SK-N-SH (cell line): ENCODE data around the gene SEPTIN11.

ENCODE experiments used
- FOSL2 ChIP-seq: IDR thresholded peaks from 2 replicates; pipeline ENCODE4 v1.4.0; 2012; ENCODE audit warnings: low read depth, mild to moderate bottlenecking, moderate library complexity, borderline replicate concordance
- MAX ChIP-seq: IDR thresholded peaks from 2 replicates; pipeline ENCODE4 v1.4.0; 2012; ENCODE audit warnings: low read depth
- MEF2A ChIP-seq: IDR thresholded peaks from 2 replicates; pipeline ENCODE4 v1.4.0; 2012; ENCODE audit warnings: low read depth, borderline replicate concordance
- NFIC ChIP-seq: IDR thresholded peaks from 2 replicates; pipeline ENCODE4 v1.4.0; 2012; ENCODE audit warnings: borderline replicate concordance
- POLR2AphosphoS5 ChIP-seq: IDR thresholded peaks from 2 replicates; pipeline ENCODE4 v1.6.1; 2012; ENCODE audit warnings: low read depth, low read length
- TAF1 ChIP-seq: IDR thresholded peaks from 2 replicates; pipeline ENCODE4 v1.6.1; 2012; ENCODE audit warnings: low read depth, mild to moderate bottlenecking, low read length, moderate library complexity, borderline replicate concordance
- TF ChIP-seq, protein P1 (sequence below): fragments of 200-600 bp; sonication (generic); IDR thresholded peaks from 2 replicates; pipeline ENCODE4 v1.6.1; 2017; ENCODE audit warnings: antibody characterized with exemption, mild to moderate bottlenecking, moderate library complexity
- TF ChIP-seq, protein P2 (sequence below): IDR thresholded peaks from 2 replicates; pipeline ENCODE4 v1.6.1; 2012; ENCODE audit warnings: mild to moderate bottlenecking, low read depth, low read length, moderate library complexity

- TF ChIP-seq, protein P1, sequence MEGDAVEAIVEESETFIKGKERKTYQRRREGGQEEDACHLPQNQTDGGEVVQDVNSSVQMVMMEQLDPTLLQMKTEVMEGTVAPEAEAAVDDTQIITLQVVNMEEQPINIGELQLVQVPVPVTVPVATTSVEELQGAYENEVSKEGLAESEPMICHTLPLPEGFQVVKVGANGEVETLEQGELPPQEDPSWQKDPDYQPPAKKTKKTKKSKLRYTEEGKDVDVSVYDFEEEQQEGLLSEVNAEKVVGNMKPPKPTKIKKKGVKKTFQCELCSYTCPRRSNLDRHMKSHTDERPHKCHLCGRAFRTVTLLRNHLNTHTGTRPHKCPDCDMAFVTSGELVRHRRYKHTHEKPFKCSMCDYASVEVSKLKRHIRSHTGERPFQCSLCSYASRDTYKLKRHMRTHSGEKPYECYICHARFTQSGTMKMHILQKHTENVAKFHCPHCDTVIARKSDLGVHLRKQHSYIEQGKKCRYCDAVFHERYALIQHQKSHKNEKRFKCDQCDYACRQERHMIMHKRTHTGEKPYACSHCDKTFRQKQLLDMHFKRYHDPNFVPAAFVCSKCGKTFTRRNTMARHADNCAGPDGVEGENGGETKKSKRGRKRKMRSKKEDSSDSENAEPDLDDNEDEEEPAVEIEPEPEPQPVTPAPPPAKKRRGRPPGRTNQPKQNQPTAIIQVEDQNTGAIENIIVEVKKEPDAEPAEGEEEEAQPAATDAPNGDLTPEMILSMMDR = no peak
- TF ChIP-seq FOSL2 = peak; percentile 70
- TF ChIP-seq, protein P2, sequence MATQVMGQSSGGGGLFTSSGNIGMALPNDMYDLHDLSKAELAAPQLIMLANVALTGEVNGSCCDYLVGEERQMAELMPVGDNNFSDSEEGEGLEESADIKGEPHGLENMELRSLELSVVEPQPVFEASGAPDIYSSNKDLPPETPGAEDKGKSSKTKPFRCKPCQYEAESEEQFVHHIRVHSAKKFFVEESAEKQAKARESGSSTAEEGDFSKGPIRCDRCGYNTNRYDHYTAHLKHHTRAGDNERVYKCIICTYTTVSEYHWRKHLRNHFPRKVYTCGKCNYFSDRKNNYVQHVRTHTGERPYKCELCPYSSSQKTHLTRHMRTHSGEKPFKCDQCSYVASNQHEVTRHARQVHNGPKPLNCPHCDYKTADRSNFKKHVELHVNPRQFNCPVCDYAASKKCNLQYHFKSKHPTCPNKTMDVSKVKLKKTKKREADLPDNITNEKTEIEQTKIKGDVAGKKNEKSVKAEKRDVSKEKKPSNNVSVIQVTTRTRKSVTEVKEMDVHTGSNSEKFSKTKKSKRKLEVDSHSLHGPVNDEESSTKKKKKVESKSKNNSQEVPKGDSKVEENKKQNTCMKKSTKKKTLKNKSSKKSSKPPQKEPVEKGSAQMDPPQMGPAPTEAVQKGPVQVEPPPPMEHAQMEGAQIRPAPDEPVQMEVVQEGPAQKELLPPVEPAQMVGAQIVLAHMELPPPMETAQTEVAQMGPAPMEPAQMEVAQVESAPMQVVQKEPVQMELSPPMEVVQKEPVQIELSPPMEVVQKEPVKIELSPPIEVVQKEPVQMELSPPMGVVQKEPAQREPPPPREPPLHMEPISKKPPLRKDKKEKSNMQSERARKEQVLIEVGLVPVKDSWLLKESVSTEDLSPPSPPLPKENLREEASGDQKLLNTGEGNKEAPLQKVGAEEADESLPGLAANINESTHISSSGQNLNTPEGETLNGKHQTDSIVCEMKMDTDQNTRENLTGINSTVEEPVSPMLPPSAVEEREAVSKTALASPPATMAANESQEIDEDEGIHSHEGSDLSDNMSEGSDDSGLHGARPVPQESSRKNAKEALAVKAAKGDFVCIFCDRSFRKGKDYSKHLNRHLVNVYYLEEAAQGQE = no peak
- TF ChIP-seq TAF1 = no peak
- no peak for TF ChIP-seq MEF2A
- no peak for TF ChIP-seq MAX
- no peak for TF ChIP-seq POLR2AphosphoS5
- TF ChIP-seq NFIC = peak; percentile 68
Observed at GRCh38 chr4:76943129-76943620, 6.4 kb upstream of the SEPTIN11 start.
